Measurements from ENCODE around the gene ARHGAP15. TPM values are rescaled to one million over a fixed set of nuclear protein-coding genes. Genes with fewer than 3 reads are reported as not detected.

ARHGAP15 gene
- total RNA-seq, 4 donors from 2014 or later: 1.7 to 16.8 (median 3.7) TPM

- Histone ChIP-seq H3K9me3 (no peaks in the 10 kb centered on the region), H3K36me3 (no peaks in the 10 kb centered on the region), H3K4me3 (no peak overlapping the region), H3K27ac (no peak overlapping the region), H3K4me1 (peaks cover 0 to 20% (median 0%) of the 10 kb centered on the region in 3 donors), H3K27me3 (no peaks in the 10 kb centered on the region)
- WGBS, 2 donors: 75 to 100% methylated on average over 1 of the region's 1 CpG
- TF ChIP-seq, protein P1, sequence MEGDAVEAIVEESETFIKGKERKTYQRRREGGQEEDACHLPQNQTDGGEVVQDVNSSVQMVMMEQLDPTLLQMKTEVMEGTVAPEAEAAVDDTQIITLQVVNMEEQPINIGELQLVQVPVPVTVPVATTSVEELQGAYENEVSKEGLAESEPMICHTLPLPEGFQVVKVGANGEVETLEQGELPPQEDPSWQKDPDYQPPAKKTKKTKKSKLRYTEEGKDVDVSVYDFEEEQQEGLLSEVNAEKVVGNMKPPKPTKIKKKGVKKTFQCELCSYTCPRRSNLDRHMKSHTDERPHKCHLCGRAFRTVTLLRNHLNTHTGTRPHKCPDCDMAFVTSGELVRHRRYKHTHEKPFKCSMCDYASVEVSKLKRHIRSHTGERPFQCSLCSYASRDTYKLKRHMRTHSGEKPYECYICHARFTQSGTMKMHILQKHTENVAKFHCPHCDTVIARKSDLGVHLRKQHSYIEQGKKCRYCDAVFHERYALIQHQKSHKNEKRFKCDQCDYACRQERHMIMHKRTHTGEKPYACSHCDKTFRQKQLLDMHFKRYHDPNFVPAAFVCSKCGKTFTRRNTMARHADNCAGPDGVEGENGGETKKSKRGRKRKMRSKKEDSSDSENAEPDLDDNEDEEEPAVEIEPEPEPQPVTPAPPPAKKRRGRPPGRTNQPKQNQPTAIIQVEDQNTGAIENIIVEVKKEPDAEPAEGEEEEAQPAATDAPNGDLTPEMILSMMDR (IDR thresholded peaks at IDR 0.05): no peak
- no peak for TF ChIP-seq POLR2A (IDR thresholded peaks at IDR 0.05)
- intact Hi-C loops (cut with DNase I): no loop called here
- no peak for DNase-seq
Measured at GRCh38 chr2:143701785-143702184, 572.6 kb downstream of the ARHGAP15 start.

GRCh38 chr2:143702931-143703330, 573.7 kb downstream of the ARHGAP15 start:
- intact Hi-C loops (cut with DNase I): no loop called here
- H3K27ac ChIP-seq: no peak overlapping the region
- H3K4me3 ChIP-seq: no peak overlapping the region
- no peak for DNase-seq
- no peak for TF ChIP-seq POLR2A (IDR thresholded peaks at IDR 0.05)
- TF ChIP-seq, protein P1 (IDR thresholded peaks at IDR 0.05): no peak
- H3K4me1 ChIP-seq: peaks cover 0 to 23% (median 0%) of the 10 kb centered on the region in 3 donors
- H3K27me3 ChIP-seq: no peaks in the 10 kb centered on the region
- 88 to 95% methylated on average over 1 of the region's 1 CpG for WGBS, 2 donors
- no peaks in the 10 kb centered on the region for H3K36me3 ChIP-seq
- H3K9me3 ChIP-seq: no peaks in the 10 kb centered on the region

- Histone ChIP-seq H3K36me3 (no peaks in the 10 kb centered on the region), H3K4me3 (no peak overlapping the region), H3K9me3 (no peaks in the 10 kb centered on the region), H3K27me3 (no peaks in the 10 kb centered on the region), H3K27ac (no peak overlapping the region), H3K4me1 (peaks cover 0 to 31% (median 0%) of the 10 kb centered on the region in 3 donors)
- intact Hi-C loops (cut with DNase I): no loop called here
- no peak for DNase-seq
- TF ChIP-seq, protein P1 (IDR thresholded peaks at IDR 0.05): no peak
- no peak for TF ChIP-seq POLR2A (IDR thresholded peaks at IDR 0.05)
- WGBS, 2 donors: 61 to 65% methylated on average over 3 of the region's 3 CpGs
Measured at GRCh38 chr2:143704451-143705106, 575.4 kb downstream of the ARHGAP15 start.

GRCh38 chr2:143705108-143705707, 576.0 kb downstream of the ARHGAP15 start:
- TF ChIP-seq POLR2A (IDR thresholded peaks at IDR 0.05): no peak
- TF ChIP-seq, protein P1 (IDR thresholded peaks at IDR 0.05): no peak
- Histone ChIP-seq H3K27ac (no peak overlapping the region), H3K36me3 (no peaks in the 10 kb centered on the region), H3K9me3 (no peaks in the 10 kb centered on the region), H3K4me1 (peaks cover 0 to 31% (median 0%) of the 10 kb centered on the region in 3 donors), H3K27me3 (no peaks in the 10 kb centered on the region), H3K4me3 (no peak overlapping the region)
- intact Hi-C loops (cut with DNase I): no loop called here
- no peak for DNase-seq
- WGBS, 2 donors: 39 to 45% methylated on average over 6 of the region's 6 CpGs

DNA sequence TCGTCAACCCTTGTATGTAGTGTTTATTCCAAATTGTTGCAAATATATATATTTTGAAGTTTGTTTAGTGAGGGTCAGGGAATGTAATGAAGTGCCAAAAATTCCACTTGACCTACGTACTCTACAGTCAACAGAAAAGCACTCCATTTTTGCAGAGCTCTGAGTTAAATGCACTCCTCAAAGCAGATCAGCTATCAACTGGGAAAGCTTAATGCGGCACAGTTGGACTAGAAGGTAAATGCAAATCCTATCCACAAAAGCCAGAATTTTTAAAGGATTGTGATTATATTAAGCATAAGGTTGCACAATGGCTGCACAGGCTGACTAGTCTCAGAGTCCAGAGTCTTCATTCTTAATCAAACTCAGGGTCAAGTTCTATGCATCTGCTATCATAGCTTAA, 577.1 kb downstream of the ARHGAP15 start:
- Histone ChIP-seq H3K27ac (no peak overlapping the region), H3K27me3 (peaks cover 0 to 1% (median 0%) of the 10 kb centered on the region in 4 donors), H3K36me3 (no peaks in the 10 kb centered on the region), H3K4me3 (no peak overlapping the region), H3K9me3 (peaks cover 0 to 6% (median 0%) of the 10 kb centered on the region in 3 donors), H3K4me1 (peaks cover 0 to 31% (median 0%) of the 10 kb centered on the region in 3 donors)
- TF ChIP-seq, protein P1 (IDR thresholded peaks at IDR 0.05): no peak
- no peak for TF ChIP-seq POLR2A (IDR thresholded peaks at IDR 0.05)
- no peak for DNase-seq
- WGBS, 2 donors: 83 to 84% methylated on average over 3 of the region's 3 CpGs
- intact Hi-C loops (cut with DNase I): no loop called here

Data from esophagus squamous epithelium (tissue), 5 donors.